22Rv1 (cell line): ENCODE data around the gene SLC30A1.

Experiments
- H3K27ac ChIP-seq: fragments of 450-650 bp; 2 replicates; pipeline ENCODE4 v1.5.1; 2017
- CTCF ChIP-seq: fragments of 450-650 bp; IDR thresholded peaks from 2 replicates; pipeline ENCODE4 v1.5.1; 2017; ENCODE audit warnings: mild to moderate bottlenecking
- ZFX ChIP-seq: fragments of 450-650 bp; IDR thresholded peaks from 2 replicates; pipeline ENCODE4 v1.6.1; 2017; ENCODE audit warnings: antibody characterized with exemption, borderline replicate concordance

The SLC30A1 gene

GRCh38 chr1:211551638-211552460, 27.1 kb downstream of the SLC30A1 start:
- TF ChIP-seq ZFX = no peak
- TF ChIP-seq CTCF = no peak
- H3K27ac ChIP-seq = no peak overlapping the region

GRCh38 chr1:211549092-211549711, 29.8 kb downstream of the SLC30A1 start:
- H3K27ac ChIP-seq = no peak overlapping the region
- TF ChIP-seq CTCF (no peak), ZFX (no peak)

- H3K27ac ChIP-seq = no peak overlapping the region
- no peak for TF ChIP-seq ZFX
- no peak for TF ChIP-seq CTCF
Observed at GRCh38 chr1:211548321-211549091, 30.5 kb downstream of the SLC30A1 start.

GRCh38 chr1:211547710-211548109, 31.3 kb downstream of the SLC30A1 start:
- TF ChIP-seq ZFX (no peak), CTCF (no peak)
- no peak overlapping the region for H3K27ac ChIP-seq

GRCh38 chr1:211546543-211546942, 32.4 kb downstream of the SLC30A1 start:
- TF ChIP-seq CTCF (no peak), ZFX (no peak)
- no peak overlapping the region for H3K27ac ChIP-seq

- H3K27ac ChIP-seq = no peak overlapping the region
- no peak for TF ChIP-seq ZFX
- TF ChIP-seq CTCF = no peak
Observed at GRCh38 chr1:211543025-211543424, 35.9 kb downstream of the SLC30A1 start.
